A549 (cell line): ENCODE results near the gene ADPRHL1.

Source experiments
- CTCF ChIP-seq: fragments of >200 bp; sonication (Bioruptor Twin); formaldehyde crosslinking; IDR thresholded peaks from 3 replicates; pipeline ENCODE4 v1.5.1; 2016
- MAFK ChIP-seq: fragments of 450-650 bp; IDR thresholded peaks from 2 replicates; pipeline ENCODE4 v1.6.1; 2014; ENCODE audit not compliant: partially characterized antibody
- POLR2A ChIP-seq: IDR thresholded peaks from 2 replicates; pipeline ENCODE4 v1.6.1; 2012; ENCODE audit warnings: mild to moderate bottlenecking, low read length
- POLR2AphosphoS2 ChIP-seq: conservative IDR thresholded peaks from 2 replicates; pipeline ENCODE4 v1.6.1; 2012; ENCODE audit warnings: low read length, improper control_type of control experiment, inconsistent platforms
- SMC3 ChIP-seq: fragments of >200 bp; sonication (Bioruptor Twin); formaldehyde crosslinking; IDR thresholded peaks from 3 replicates; pipeline ENCODE4 v1.6.1; 2018; ENCODE audit warnings: inconsistent platforms
- ZSCAN20 ChIP-seq: fragments of 250-450 bp; sonication (Bioruptor Pico); IDR thresholded peaks from 2 replicates; pipeline ENCODE4 v1.8.0; 2022; ENCODE audit warnings: mild to moderate bottlenecking, moderate library complexity

GRCh38 chr13:113367771-113368170, 85.5 kb downstream of the ADPRHL1 start:
- TF ChIP-seq CTCF: no peak
- TF ChIP-seq POLR2A: no peak
- TF ChIP-seq ZSCAN20: no peak
- TF ChIP-seq SMC3: no peak
- no peak for TF ChIP-seq POLR2AphosphoS2
- TF ChIP-seq MAFK: no peak
